HCT116 (cell line): ENCODE data around the gene KIAA1671.
"Not testable (repeated sequence)": the region's sequence is repeated elsewhere in the genome, so short reads cannot be mapped to it uniquely, and the experiment has no call there.

Experiments used
- EGR1 ChIP-seq: IDR thresholded peaks from 2 replicates; pipeline ENCODE4 v1.6.1; 2012; ENCODE audit warnings: low read depth
- POLR2A ChIP-seq: IDR thresholded peaks from 2 replicates; pipeline ENCODE4 v1.7.0; 2011; ENCODE audit warnings: borderline replicate concordance; ENCODE audit not compliant: insufficient read depth, insufficient read length; ENCODE audit errors: extremely low read depth
- POLR2AphosphoS5 ChIP-seq: IDR thresholded peaks from 2 replicates; pipeline ENCODE4 v1.6.1; 2011; ENCODE audit warnings: mild to moderate bottlenecking, low read depth, low read length, moderate library complexity
- ZNF274 ChIP-seq: fragments of 200-500 bp; sonication (Bioruptor generic); IDR thresholded peaks from 2 replicates; pipeline ENCODE4 v1.6.1; 2014; ENCODE audit warnings: mild to moderate bottlenecking, low read depth, low read length, inconsistent platforms
- TF ChIP-seq, protein P1 (sequence below), 3 experiments: fragments of 200-600 bp in 1 of 3; sonication (generic) in 1 of 3; IDR thresholded peaks in 2 of 3; conservative IDR thresholded peaks in 1 of 3; 2 replicates each; pipeline ENCODE4 v1.5.1; 2012 to 2017; ENCODE audit warnings: low read depth in 2 of 3, low read length in 2 of 3, antibody characterized with exemption in 1 of 3, borderline replicate concordance in 1 of 3, control low read depth in 1 of 3, mild to moderate bottlenecking in 1 of 3, mixed read lengths in 1 of 3, mixed run types in 1 of 3, moderate library complexity in 1 of 3; ENCODE audit not compliant: insufficient read depth in 1 of 3

DNA sequence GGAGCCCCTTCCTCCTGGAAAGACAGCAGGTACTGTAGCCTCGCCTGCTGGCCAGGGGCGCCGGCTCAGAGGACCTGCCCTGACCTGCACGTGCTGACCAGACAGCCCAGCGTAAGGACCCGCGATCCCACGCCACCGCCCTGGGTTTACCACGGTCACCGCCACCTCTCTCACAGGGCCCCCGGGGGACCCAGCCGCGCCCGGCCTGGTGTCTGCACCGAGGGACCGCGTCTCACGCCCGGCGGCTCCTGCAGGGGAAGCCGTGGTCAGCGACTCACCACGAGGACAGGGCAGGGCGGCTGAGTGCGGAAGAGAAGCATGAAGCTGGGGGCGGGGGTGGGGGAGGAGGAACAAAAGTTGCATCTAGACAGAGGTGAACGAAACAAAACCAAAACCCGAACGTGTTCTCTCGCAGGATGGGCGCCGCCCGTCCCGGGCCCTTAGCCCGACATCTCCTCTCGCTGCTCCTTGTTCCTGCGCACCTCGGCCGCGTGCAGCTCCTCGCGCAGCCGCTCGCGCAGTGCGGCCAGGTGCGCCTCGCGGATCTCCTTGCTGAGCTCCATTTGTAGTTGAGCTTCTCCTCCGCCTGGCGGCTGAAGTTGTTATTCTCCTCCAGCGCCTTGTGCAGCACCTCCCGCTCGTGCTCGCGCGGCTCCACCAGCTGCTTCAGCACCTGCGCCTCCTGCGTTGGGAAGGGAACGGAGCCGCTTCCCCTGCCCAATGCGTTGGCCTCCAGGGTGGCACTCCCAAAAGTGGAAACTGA lies 226.5 kb downstream of the KIAA1671 start:
- not testable (repeated sequence) for TF ChIP-seq POLR2AphosphoS5, ZNF274, POLR2A, EGR1
- TF ChIP-seq, protein P1, sequence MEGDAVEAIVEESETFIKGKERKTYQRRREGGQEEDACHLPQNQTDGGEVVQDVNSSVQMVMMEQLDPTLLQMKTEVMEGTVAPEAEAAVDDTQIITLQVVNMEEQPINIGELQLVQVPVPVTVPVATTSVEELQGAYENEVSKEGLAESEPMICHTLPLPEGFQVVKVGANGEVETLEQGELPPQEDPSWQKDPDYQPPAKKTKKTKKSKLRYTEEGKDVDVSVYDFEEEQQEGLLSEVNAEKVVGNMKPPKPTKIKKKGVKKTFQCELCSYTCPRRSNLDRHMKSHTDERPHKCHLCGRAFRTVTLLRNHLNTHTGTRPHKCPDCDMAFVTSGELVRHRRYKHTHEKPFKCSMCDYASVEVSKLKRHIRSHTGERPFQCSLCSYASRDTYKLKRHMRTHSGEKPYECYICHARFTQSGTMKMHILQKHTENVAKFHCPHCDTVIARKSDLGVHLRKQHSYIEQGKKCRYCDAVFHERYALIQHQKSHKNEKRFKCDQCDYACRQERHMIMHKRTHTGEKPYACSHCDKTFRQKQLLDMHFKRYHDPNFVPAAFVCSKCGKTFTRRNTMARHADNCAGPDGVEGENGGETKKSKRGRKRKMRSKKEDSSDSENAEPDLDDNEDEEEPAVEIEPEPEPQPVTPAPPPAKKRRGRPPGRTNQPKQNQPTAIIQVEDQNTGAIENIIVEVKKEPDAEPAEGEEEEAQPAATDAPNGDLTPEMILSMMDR (IDR thresholded peaks at IDR 0.05 in 2 of 3, conservative IDR thresholded peaks at IDR 0.05 in 1 of 3; ENCODE audit: borderline replicate concordance in 1 of 3, insufficient read depth in 1 of 3, low read depth in 2 of 3, low read length in 2 of 3): not testable (repeated sequence)
